ENCODE measurements around the gene PIP4K2A. TPM values are rescaled to one million over a fixed set of nuclear protein-coding genes. Genes with fewer than 3 reads are reported as not detected.

The PIP4K2A gene
- total and polyA plus RNA-seq, 12 donors = 12.3 to 70.6 (median 28.5) TPM

GRCh38 chr10:22619101-22619500, 95.3 kb downstream of the PIP4K2A start:
- 54 to 92% (median 62%) methylated on average over 2 of the region's 2 CpGs for WGBS, 4 donors
- intact Hi-C loops (cut with DNase I) = loop anchor here (10.0 kb wide), 1 partner anchor 96 kb away; the partner anchor contains the start of gene PIP4K2A (in 2 of the 2)
- Histone ChIP-seq H3K27me3 (no peaks in the 10 kb centered on the region), H3K36me3 (replicated peaks in 1 of 2) (no peaks in the 10 kb centered on the region), H3K4me3 (no peak overlapping the region), H3K9me3 (replicated peaks in 1 of 3) (no peaks in the 10 kb centered on the region), H3K4me1 (replicated peaks in 1 of 2) (peaks cover 34 to 77% of the 10 kb centered on the region in 2 donors), H3K27ac (peak overlapping the region in 3 of 5 donors; percentile 80 to 85 (median 80))
- TF ChIP-seq CTCF (IDR thresholded peaks at IDR 0.05) (no peak), POLR2A (IDR thresholded peaks at IDR 0.05) (no peak)
- no peak for DNase-seq

GRCh38 chr10:22618078-22618785, 96.1 kb downstream of the PIP4K2A start:
- Histone ChIP-seq H3K36me3 (replicated peaks in 1 of 2) (no peaks in the 10 kb centered on the region), H3K4me1 (replicated peaks in 1 of 2) (peaks cover 34 to 70% of the 10 kb centered on the region in 2 donors), H3K27ac (peak overlapping the region; percentile 76 to 85 (median 80)), H3K27me3 (no peaks in the 10 kb centered on the region), H3K4me3 (no peak overlapping the region), H3K9me3 (replicated peaks in 1 of 3) (no peaks in the 10 kb centered on the region)
- intact Hi-C loops (cut with DNase I) = loop anchor here (10.0 kb wide), 1 partner anchor 97 kb away; the partner anchor contains the start of gene PIP4K2A (in 2 of the 2)
- TF ChIP-seq CTCF (IDR thresholded peaks at IDR 0.05) = peak in 1 of 6 experiments; percentile 25
- TF ChIP-seq POLR2A (IDR thresholded peaks at IDR 0.05) = peak in 1 of 2 donors; percentile 48
- peak in 6 of 7 donors; percentile 55 to 77 (median 65) for DNase-seq
- 12 to 30% (median 25%) methylated on average over 4 of the region's 4 CpGs for WGBS, 4 donors

GRCh38 chr10:22617516-22617915, 96.9 kb downstream of the PIP4K2A start:
- Histone ChIP-seq H3K4me1 (replicated peaks in 1 of 2) (peaks cover 34 to 70% of the 10 kb centered on the region in 2 donors), H3K27ac (peak overlapping the region in 4 of 5 donors; percentile 76 to 85 (median 82)), H3K9me3 (replicated peaks in 1 of 3) (no peaks in the 10 kb centered on the region), H3K27me3 (no peaks in the 10 kb centered on the region), H3K36me3 (replicated peaks in 1 of 2) (no peaks in the 10 kb centered on the region), H3K4me3 (no peak overlapping the region)
- no peak for TF ChIP-seq CTCF (IDR thresholded peaks at IDR 0.05)
- TF ChIP-seq POLR2A (IDR thresholded peaks at IDR 0.05) = no peak
- intact Hi-C loops (cut with DNase I) = loop anchor here (10.0 kb wide), 1 partner anchor 97 kb away; the partner anchor contains the start of gene PIP4K2A (in 2 of the 2)
- 64 to 81% (median 76%) methylated on average over 3 of the region's 3 CpGs for WGBS, 4 donors
- DNase-seq = peak in 1 of 7 donors; percentile 53

GRCh38 chr10:22617051-22617450, 97.3 kb downstream of the PIP4K2A start:
- WGBS, 4 donors = 70 to 85% (median 81%) methylated on average over 3 of the region's 3 CpGs
- no peak for DNase-seq

More at GRCh38 chr10:22617051-22617450, 97.3 kb downstream of the PIP4K2A start:
- peaks cover 34 to 70% of the 10 kb centered on the region in 2 donors for H3K4me1 ChIP-seq (replicated peaks in 1 of 2)
- peak overlapping the region in 4 of 5 donors; percentile 76 to 85 (median 82) for H3K27ac ChIP-seq
- no peaks in the 10 kb centered on the region for H3K27me3 ChIP-seq
- no peaks in the 10 kb centered on the region for H3K9me3 ChIP-seq (replicated peaks in 1 of 3)
- intact Hi-C loops (cut with DNase I) = loop anchor here (10.0 kb wide), 1 partner anchor 98 kb away; the partner anchor contains the start of gene PIP4K2A (in 2 of the 2)
- H3K4me3 ChIP-seq = no peak overlapping the region
- TF ChIP-seq POLR2A (IDR thresholded peaks at IDR 0.05) (no peak), CTCF (IDR thresholded peaks at IDR 0.05) (no peak)
- no peaks in the 10 kb centered on the region for H3K36me3 ChIP-seq (replicated peaks in 1 of 2)
